OCI-LY1 (cell line): ENCODE measurements around the gene GOT1.

ENCODE experiments used
- H2AFZ ChIP-seq: fragments of 200-600 bp; sonication (generic), shearing (Covaris generic); 2 replicates; pipeline ENCODE4 v1.6.0; 2014; ENCODE audit warnings: antibody characterized with exemption, mild to moderate bottlenecking, low read length
- H3F3A ChIP-seq: fragments of 200-600 bp; sonication (generic), shearing (Covaris generic); 2 replicates; pipeline ENCODE4 v1.6.0; 2014; ENCODE audit warnings: mild to moderate bottlenecking, antibody characterized with exemption, low read length, moderate library complexity; ENCODE audit not compliant: insufficient read depth
- H3K27ac ChIP-seq: fragments of 200-600 bp; sonication (generic); 2 replicates; pipeline ENCODE4 v1.5.1; 2014; ENCODE audit warnings: low read length, mixed run types, mild to moderate bottlenecking, low read depth; ENCODE audit not compliant: poor library complexity, severe bottlenecking
- H3K27me3 ChIP-seq: fragments of 200-600 bp; sonication (generic); 2 replicates; pipeline ENCODE4 v1.6.0; 2014; ENCODE audit warnings: antibody characterized with exemption, mild to moderate bottlenecking, low read length, moderate library complexity; ENCODE audit not compliant: insufficient read depth
- H3K36me3 ChIP-seq: fragments of 200-600 bp; sonication (generic); 2 replicates; pipeline ENCODE4 v1.6.1; 2014; ENCODE audit warnings: mild to moderate bottlenecking, antibody characterized with exemption, low read length, moderate library complexity, mixed read lengths; ENCODE audit not compliant: insufficient read depth
- H3K4me1 ChIP-seq: fragments of 200-600 bp; sonication (generic); 2 replicates; pipeline ENCODE4 v1.5.1; 2014; ENCODE audit warnings: mild to moderate bottlenecking, low read length, moderate library complexity; ENCODE audit not compliant: insufficient read depth, severe bottlenecking
- H3K4me2 ChIP-seq: fragments of 200-600 bp; sonication (generic), shearing (Covaris generic); 2 replicates; pipeline ENCODE4 v1.6.1; 2014; ENCODE audit warnings: low read length
- H3K4me3 ChIP-seq: fragments of 200-600 bp; sonication (generic); 2 replicates; pipeline ENCODE4 v1.5.1; 2014; ENCODE audit warnings: low read length, low read depth, mild to moderate bottlenecking, mixed read lengths; ENCODE audit not compliant: poor library complexity, severe bottlenecking
- H3K79me2 ChIP-seq: fragments of 200-600 bp; shearing (Covaris generic); 2 replicates; pipeline ENCODE4 v1.6.1; 2016; ENCODE audit warnings: mixed run types, low read length, mixed read lengths; ENCODE audit not compliant: insufficient read depth
- H3K9ac ChIP-seq: fragments of 200-600 bp; sonication (generic), shearing (Covaris generic); 2 replicates; pipeline ENCODE4 v1.6.1; 2014; ENCODE audit warnings: mild to moderate bottlenecking, low read length, mixed read lengths
- H3K9me2 ChIP-seq: fragments of 200-600 bp; sonication (generic), shearing (Covaris generic); 2 replicates; pipeline ENCODE4 v1.6.1; 2014; ENCODE audit warnings: low read depth, mild to moderate bottlenecking, low read length, mixed read lengths
- H3K9me3 ChIP-seq: fragments of 200-600 bp; shearing (Covaris generic); 2 replicates; pipeline ENCODE4 v1.6.1; 2014; ENCODE audit warnings: low read length, mixed read lengths
- H4K20me1 ChIP-seq: fragments of 200-600 bp; sonication (generic), shearing (Covaris generic); 2 replicates; pipeline ENCODE4 v1.6.0; 2016; ENCODE audit warnings: mild to moderate bottlenecking, low read length; ENCODE audit not compliant: insufficient read depth
- CTCF ChIP-seq: fragments of 200-600 bp; sonication (generic), shearing (Covaris generic); IDR thresholded peaks from 2 replicates; pipeline ENCODE4 v1.5.1; 2017; ENCODE audit warnings: mild to moderate bottlenecking, antibody characterized with exemption, low read length, moderate library complexity, mixed read lengths
- EZH2 ChIP-seq: fragments of 200-600 bp; sonication (generic), shearing (Covaris generic); IDR thresholded peaks from 2 replicates; pipeline ENCODE4 v1.8.0; 2017; ENCODE audit warnings: borderline replicate concordance, mixed run types, mild to moderate bottlenecking, antibody characterized with exemption, low read length, moderate library complexity, mixed read lengths

GOT1 gene

GRCh38 chr10:99374972-99375371, 55.5 kb downstream of the GOT1 start:
- Histone ChIP-seq H3K4me1 (no peaks in the 10 kb centered on the region), H2AFZ (no peak overlapping the region), H3K27me3 (peaks cover 3% of the 10 kb centered on the region; the same call in 1 of the 2 replicates), H3K9me2 (no peaks in the 10 kb centered on the region), H3K27ac (no peak overlapping the region), H3K4me3 (no peak overlapping the region), H3K4me2 (no peak overlapping the region), H3K9ac (no peak overlapping the region), H3K9me3 (no peaks in the 10 kb centered on the region), H4K20me1 (no peaks in the 10 kb centered on the region), H3K79me2 (no peaks in the 10 kb centered on the region), H3F3A (no peaks in the 10 kb centered on the region), H3K36me3 (no peaks in the 10 kb centered on the region)
- TF ChIP-seq CTCF, result no peak
- TF ChIP-seq EZH2, result no peak

- Histone ChIP-seq H3K4me1 (no peaks in the 10 kb centered on the region), H3K27ac (no peak overlapping the region), H2AFZ (no peak overlapping the region), H3K4me2 (no peak overlapping the region), H3K9ac (no peak overlapping the region), H3K79me2 (no peaks in the 10 kb centered on the region), H3K4me3 (no peak overlapping the region), H4K20me1 (no peaks in the 10 kb centered on the region), H3K36me3 (no peaks in the 10 kb centered on the region), H3F3A (no peaks in the 10 kb centered on the region), H3K27me3 (peaks cover 3% of the 10 kb centered on the region; the same call in 1 of the 2 replicates), H3K9me3 (no peaks in the 10 kb centered on the region), H3K9me2 (no peaks in the 10 kb centered on the region)
- TF ChIP-seq CTCF, result no peak
- no peak for TF ChIP-seq EZH2
Observed at GRCh38 chr10:99374526-99374925, 55.9 kb downstream of the GOT1 start.

GRCh38 chr10:99372546-99373271, 57.7 kb downstream of the GOT1 start:
- H3F3A ChIP-seq, result no peaks in the 10 kb centered on the region
- H3K79me2 ChIP-seq, result no peaks in the 10 kb centered on the region
- H3K36me3 ChIP-seq, result no peaks in the 10 kb centered on the region
- no peaks in the 10 kb centered on the region for H3K9me3 ChIP-seq
- H3K4me2 ChIP-seq, result no peak overlapping the region
- H3K27me3 ChIP-seq, result peaks cover 3% of the 10 kb centered on the region; the same call in 1 of the 2 replicates
- no peak overlapping the region for H3K4me3 ChIP-seq
- H3K4me1 ChIP-seq, result no peaks in the 10 kb centered on the region
- TF ChIP-seq CTCF (no peak), EZH2 (no peak)
- H3K27ac ChIP-seq, result no peak overlapping the region
- no peak overlapping the region for H2AFZ ChIP-seq
- no peak overlapping the region for H3K9ac ChIP-seq
- H4K20me1 ChIP-seq, result no peaks in the 10 kb centered on the region
- H3K9me2 ChIP-seq, result no peaks in the 10 kb centered on the region
